ENCODE data around the gene TMPRSS13. TPM values are rescaled to one million over a fixed set of nuclear protein-coding genes. Genes with fewer than 3 reads are reported as not detected.

TMPRSS13 gene
- total RNA-seq, 2 experiments from 2014 or later, result 0.79 to 1.1 TPM

DNA sequence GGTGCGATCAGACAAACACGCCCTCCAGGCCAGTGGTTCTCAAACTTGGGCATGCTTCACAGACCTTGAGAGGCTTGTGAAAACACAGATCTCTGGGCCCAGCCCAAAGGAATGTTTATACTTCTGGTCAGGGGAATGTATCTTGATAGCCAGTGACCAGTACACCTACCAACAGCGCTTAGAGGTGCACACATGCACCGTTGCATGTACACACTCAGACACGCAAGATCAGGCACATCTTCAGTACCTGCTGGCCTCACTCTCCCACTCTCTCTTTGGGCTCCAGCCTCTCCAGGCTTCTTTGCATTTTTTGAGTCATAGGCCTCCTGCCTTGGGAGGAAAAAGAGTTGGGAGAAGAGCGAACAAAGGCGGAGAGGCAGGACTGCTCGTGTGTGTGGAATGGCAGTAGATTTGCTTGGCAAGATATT lies 41.0 kb downstream of the TMPRSS13 start:
- Histone ChIP-seq H2AFZ (ENCODE audit: low read length) (no peak overlapping the region), H3K9me3 (ENCODE audit: low read length) (no peaks in the 10 kb centered on the region), H3K27ac (ENCODE audit: low read depth, low read length, poor library complexity, severe bottlenecking) (no peak overlapping the region), H3K36me3 (ENCODE audit: insufficient read depth, low read length) (no peaks in the 10 kb centered on the region), H3K79me2 (ENCODE audit: insufficient read depth, low read depth, low read length) (no peaks in the 10 kb centered on the region), H3K4me3 (ENCODE audit: low read depth, low read length, poor library complexity, severe bottlenecking) (no peak overlapping the region), H3K4me2 (ENCODE audit: low read length) (no peak overlapping the region), H3K4me1 (ENCODE audit: insufficient read depth, low read length, poor library complexity, severe bottlenecking) (no peaks in the 10 kb centered on the region), H3K9me2 (ENCODE audit: insufficient read depth, low read length) (no peaks in the 10 kb centered on the region), H4K20me1 (ENCODE audit: insufficient read depth, low read length) (no peaks in the 10 kb centered on the region)
- no peak for DNase-seq (ENCODE audit: low spot score)
- intact Hi-C loops (cut with micrococcal nuclease; ENCODE audit: unreplicated experiment), result no loop called here
- POLR2A ChIA-PET, result no interaction called here
- CTCF ChIA-PET (ENCODE audit: unreplicated experiment), result no interaction called here
- no TSS peak for BruUV-seq (replicated peaks)
- TF ChIP-seq EZH2phosphoT487 (IDR thresholded peaks at IDR 0.05; ENCODE audit: borderline replicate concordance, low read depth, low read length), result no peak
- TF ChIP-seq, protein P1, sequence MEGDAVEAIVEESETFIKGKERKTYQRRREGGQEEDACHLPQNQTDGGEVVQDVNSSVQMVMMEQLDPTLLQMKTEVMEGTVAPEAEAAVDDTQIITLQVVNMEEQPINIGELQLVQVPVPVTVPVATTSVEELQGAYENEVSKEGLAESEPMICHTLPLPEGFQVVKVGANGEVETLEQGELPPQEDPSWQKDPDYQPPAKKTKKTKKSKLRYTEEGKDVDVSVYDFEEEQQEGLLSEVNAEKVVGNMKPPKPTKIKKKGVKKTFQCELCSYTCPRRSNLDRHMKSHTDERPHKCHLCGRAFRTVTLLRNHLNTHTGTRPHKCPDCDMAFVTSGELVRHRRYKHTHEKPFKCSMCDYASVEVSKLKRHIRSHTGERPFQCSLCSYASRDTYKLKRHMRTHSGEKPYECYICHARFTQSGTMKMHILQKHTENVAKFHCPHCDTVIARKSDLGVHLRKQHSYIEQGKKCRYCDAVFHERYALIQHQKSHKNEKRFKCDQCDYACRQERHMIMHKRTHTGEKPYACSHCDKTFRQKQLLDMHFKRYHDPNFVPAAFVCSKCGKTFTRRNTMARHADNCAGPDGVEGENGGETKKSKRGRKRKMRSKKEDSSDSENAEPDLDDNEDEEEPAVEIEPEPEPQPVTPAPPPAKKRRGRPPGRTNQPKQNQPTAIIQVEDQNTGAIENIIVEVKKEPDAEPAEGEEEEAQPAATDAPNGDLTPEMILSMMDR (conservative IDR thresholded peaks at IDR 0.05; ENCODE audit: low read length), result no peak

DNA sequence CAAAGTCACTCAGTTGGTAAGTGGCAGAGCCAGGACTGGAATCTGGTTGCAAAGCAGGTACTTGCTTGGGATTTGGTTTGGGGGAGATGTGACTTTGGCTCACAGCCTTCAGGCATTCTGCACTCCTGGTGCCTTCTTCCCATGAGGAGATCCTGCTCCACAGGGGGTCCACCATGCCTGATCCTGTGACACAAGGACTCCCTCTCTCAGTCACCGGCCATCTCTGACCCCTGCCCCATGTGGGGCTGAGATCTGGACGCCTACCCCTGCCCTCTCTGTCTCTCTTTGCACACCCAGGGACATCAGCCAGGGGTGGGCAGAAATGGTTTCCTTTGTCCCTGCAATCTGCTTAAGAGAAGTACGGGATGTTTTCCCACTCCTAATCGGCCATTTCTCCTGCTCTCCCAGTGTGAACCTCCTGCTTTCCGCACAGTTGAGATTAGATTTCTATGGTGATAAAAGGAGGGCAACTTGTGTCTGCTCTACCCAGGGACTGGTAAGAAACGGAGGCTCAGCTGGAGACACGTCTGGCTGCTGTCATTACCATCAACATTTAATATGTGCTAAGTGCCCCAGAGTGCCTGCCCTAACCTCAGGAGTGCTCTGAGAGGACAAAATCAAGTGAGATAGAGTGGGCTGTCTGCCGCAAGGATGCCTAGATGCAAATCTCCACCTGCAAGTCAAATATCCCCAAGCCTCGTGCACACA lies 41.6 kb downstream of the TMPRSS13 start:
- intact Hi-C loops (cut with micrococcal nuclease; ENCODE audit: unreplicated experiment), result no loop called here
- DNase-seq (ENCODE audit: low spot score), result no peak
- ChIA-PET POLR2A (no interaction called here), CTCF (ENCODE audit: unreplicated experiment) (no interaction called here)
- TF ChIP-seq, protein P1 (conservative IDR thresholded peaks at IDR 0.05; ENCODE audit: low read length), result no peak
- TF ChIP-seq EZH2phosphoT487 (IDR thresholded peaks at IDR 0.05; ENCODE audit: borderline replicate concordance, low read depth, low read length), result no peak
- no peak overlapping the region for H3K27ac ChIP-seq (ENCODE audit: low read depth, low read length, poor library complexity, severe bottlenecking)
- H3K36me3 ChIP-seq (ENCODE audit: insufficient read depth, low read length), result no peaks in the 10 kb centered on the region
- no peaks in the 10 kb centered on the region for H3K9me2 ChIP-seq (ENCODE audit: insufficient read depth, low read length)
- H3K4me1 ChIP-seq (ENCODE audit: insufficient read depth, low read length, poor library complexity, severe bottlenecking), result no peaks in the 10 kb centered on the region
- H4K20me1 ChIP-seq (ENCODE audit: insufficient read depth, low read length), result no peaks in the 10 kb centered on the region
- no TSS peak for BruUV-seq (replicated peaks)
- no peaks in the 10 kb centered on the region for H3K9me3 ChIP-seq (ENCODE audit: low read length)
- no peak overlapping the region for H3K4me3 ChIP-seq (ENCODE audit: low read depth, low read length, poor library complexity, severe bottlenecking)
- H2AFZ ChIP-seq (ENCODE audit: low read length), result no peak overlapping the region
- H3K4me2 ChIP-seq (ENCODE audit: low read length), result no peak overlapping the region
- H3K79me2 ChIP-seq (ENCODE audit: insufficient read depth, low read depth, low read length), result no peaks in the 10 kb centered on the region

GRCh38 chr11:117885777-117886176 lies 43.4 kb downstream of the TMPRSS13 start:
- H3K79me2 ChIP-seq (ENCODE audit: insufficient read depth, low read depth, low read length), result no peaks in the 10 kb centered on the region
- H3K27ac ChIP-seq (ENCODE audit: low read depth, low read length, poor library complexity, severe bottlenecking), result no peak overlapping the region
- CTCF ChIA-PET (ENCODE audit: unreplicated experiment), result no interaction called here
- no peaks in the 10 kb centered on the region for H4K20me1 ChIP-seq (ENCODE audit: insufficient read depth, low read length)
- H3K9me3 ChIP-seq (ENCODE audit: low read length), result no peaks in the 10 kb centered on the region
- H2AFZ ChIP-seq (ENCODE audit: low read length), result no peak overlapping the region
- H3K9me2 ChIP-seq (ENCODE audit: insufficient read depth, low read length), result no peaks in the 10 kb centered on the region
- H3K4me1 ChIP-seq (ENCODE audit: insufficient read depth, low read length, poor library complexity, severe bottlenecking), result no peaks in the 10 kb centered on the region
- H3K36me3 ChIP-seq (ENCODE audit: insufficient read depth, low read length), result no peaks in the 10 kb centered on the region
- intact Hi-C loops (cut with micrococcal nuclease; ENCODE audit: unreplicated experiment), result no loop called here
- no peak overlapping the region for H3K4me2 ChIP-seq (ENCODE audit: low read length)
- no TSS peak for BruUV-seq (replicated peaks)
- no peak for DNase-seq (ENCODE audit: low spot score)
- POLR2A ChIA-PET, result no interaction called here
- no peak overlapping the region for H3K4me3 ChIP-seq (ENCODE audit: low read depth, low read length, poor library complexity, severe bottlenecking)
- no peak for TF ChIP-seq EZH2phosphoT487 (IDR thresholded peaks at IDR 0.05; ENCODE audit: borderline replicate concordance, low read depth, low read length)

Measured in OCI-LY7 (cell line).